ENCODE data around the gene ZNF536. TPM values are rescaled to one million over a fixed set of nuclear protein-coding genes. Genes with fewer than 3 reads are reported as not detected.

Gene ZNF536
- total RNA-seq, 2 experiments from 2014 or later: not detected

DNA sequence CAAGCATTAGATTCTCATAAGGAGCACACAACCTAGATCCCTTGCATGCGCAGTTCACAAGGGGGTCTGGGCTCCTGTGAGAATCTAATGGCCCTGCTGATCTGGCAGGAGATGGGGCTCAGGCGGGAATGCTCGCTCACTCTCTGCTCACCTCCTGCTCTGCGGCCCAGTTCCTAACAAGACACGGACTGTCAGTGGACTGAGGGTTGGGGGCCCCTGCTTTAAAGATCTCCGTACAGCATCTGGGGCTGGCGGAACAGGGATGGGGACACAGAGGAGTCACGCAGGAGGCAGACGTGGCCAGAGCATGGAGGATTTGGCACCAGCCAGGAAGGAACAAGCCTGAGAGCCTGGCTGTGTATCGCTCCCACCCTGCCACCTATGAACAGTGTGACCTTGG is 37.3 kb upstream of the ZNF536 start:
- no peaks in the 10 kb centered on the region for H3K9me3 Mint-ChIP-seq (ENCODE audit: low read depth)
- ChIA-PET POLR2A (no interaction called here), CTCF (no interaction called here)
- no peaks in the 10 kb centered on the region for H3K27me3 Mint-ChIP-seq
- DNase-seq: no peak
- no peaks in the 10 kb centered on the region for H3K4me1 Mint-ChIP-seq
- no peak overlapping the region for H3K27ac Mint-ChIP-seq
- no peak overlapping the region for H3K4me3 Mint-ChIP-seq
- intact Hi-C loops (cut with DNase I, micrococcal nuclease): no loop called here
- no peaks in the 10 kb centered on the region for H3K36me3 Mint-ChIP-seq (ENCODE audit: low read depth)
- ATAC-seq: no peak

DNA sequence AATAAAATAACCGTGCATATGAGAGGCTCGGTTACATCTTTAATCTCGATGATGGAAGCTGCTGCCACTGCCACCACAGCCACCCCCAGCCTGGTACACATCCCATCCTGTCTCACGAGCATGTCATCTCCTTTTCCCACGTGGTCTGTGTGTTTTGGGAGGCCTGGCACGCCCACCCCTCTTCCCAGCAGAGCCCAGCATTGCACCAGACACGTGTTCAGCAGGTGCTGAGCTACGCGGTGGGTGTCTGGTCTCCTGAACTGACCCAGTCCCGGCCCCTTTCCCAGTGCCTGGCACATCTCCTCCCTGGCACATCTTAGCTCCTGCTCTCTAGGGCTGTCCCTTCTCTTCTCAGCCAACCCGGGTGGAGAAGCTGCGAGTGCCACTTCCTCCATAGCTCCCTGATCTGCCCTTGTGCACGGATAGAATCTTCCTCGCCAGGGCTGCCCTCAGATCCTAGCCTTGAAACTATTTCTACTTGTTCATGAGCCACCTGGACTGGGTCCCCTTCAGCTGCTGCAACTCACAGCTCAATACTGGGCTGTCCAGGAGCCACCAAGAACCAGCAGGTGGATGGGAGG is 36.8 kb upstream of the ZNF536 start:
- Mint-ChIP-seq H3K27ac (no peak overlapping the region), H3K9me3 (ENCODE audit: low read depth) (no peaks in the 10 kb centered on the region), H3K27me3 (no peaks in the 10 kb centered on the region), H3K4me3 (no peak overlapping the region), H3K36me3 (ENCODE audit: low read depth) (no peaks in the 10 kb centered on the region), H3K4me1 (no peaks in the 10 kb centered on the region)
- ChIA-PET POLR2A (no interaction called here), CTCF (no interaction called here)
- intact Hi-C loops (cut with DNase I, micrococcal nuclease): no loop called here
- no peak for ATAC-seq
- DNase-seq: no peak

DNA sequence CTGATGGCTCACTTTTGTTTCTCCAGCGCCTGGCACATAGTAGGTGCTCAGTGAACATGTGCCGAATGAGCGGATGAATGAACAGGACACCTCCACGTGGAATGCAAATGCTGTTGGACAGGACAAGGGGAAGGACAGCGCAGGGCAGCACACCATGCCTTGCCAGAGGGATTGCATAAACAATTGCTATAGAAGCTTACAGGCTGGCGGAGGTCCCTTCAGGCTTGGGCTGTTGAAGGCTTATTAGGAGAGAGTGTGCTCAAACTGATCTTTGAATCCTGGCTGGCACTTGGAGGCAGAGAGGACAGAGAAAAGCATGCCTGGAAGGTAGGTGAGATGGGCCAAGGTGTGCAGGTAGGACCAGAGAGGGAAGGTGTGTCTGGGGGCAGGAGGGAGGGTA is 35.9 kb upstream of the ZNF536 start:
- intact Hi-C loops (cut with DNase I, micrococcal nuclease): no loop called here
- no peak overlapping the region for H3K27ac Mint-ChIP-seq
- H3K4me1 Mint-ChIP-seq: no peaks in the 10 kb centered on the region
- no peak for ATAC-seq
- ChIA-PET POLR2A (interaction anchor here (0.7 kb wide), 1 partner anchor 1894 kb away, joined by 3 read pairs; no protein-coding TSS in a partner anchor), CTCF (interaction anchor here (0.5 kb wide), 1 partner anchor 197 kb away, joined by 3 read pairs; no protein-coding TSS in a partner anchor)
- no peaks in the 10 kb centered on the region for H3K27me3 Mint-ChIP-seq
- DNase-seq: no peak
- no peaks in the 10 kb centered on the region for H3K9me3 Mint-ChIP-seq (ENCODE audit: low read depth)
- no peaks in the 10 kb centered on the region for H3K36me3 Mint-ChIP-seq (ENCODE audit: low read depth)
- H3K4me3 Mint-ChIP-seq: no peak overlapping the region

DNA sequence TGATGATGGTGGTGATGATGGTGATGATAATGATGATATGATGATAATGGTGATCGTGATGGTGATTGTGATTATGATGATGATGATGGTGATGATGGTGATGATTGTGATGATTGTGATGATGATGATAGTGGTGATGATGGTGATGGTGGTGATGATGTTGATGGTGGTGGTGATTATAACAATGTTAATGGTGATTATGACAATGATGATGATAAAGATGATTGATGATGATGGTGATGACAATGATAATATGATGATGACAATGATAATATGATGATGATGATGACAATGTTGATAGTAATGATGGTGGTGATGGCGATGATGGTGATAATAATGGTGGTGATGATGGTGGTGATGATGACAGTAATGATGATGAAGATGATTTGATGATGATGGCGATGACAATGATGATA is 34.1 kb upstream of the ZNF536 start:
- H3K36me3 Mint-ChIP-seq (ENCODE audit: low read depth): no peaks in the 10 kb centered on the region
- no peaks in the 10 kb centered on the region for H3K27me3 Mint-ChIP-seq
- ATAC-seq (no peak), DNase-seq (no peak)
- H3K9me3 Mint-ChIP-seq (ENCODE audit: low read depth): no peaks in the 10 kb centered on the region
- ChIA-PET POLR2A (no interaction called here), CTCF (no interaction called here)
- H3K4me3 Mint-ChIP-seq: no peak overlapping the region
- intact Hi-C loops (cut with DNase I, micrococcal nuclease): no loop called here
- H3K27ac Mint-ChIP-seq: no peak overlapping the region
- H3K4me1 Mint-ChIP-seq: no peaks in the 10 kb centered on the region

DNA sequence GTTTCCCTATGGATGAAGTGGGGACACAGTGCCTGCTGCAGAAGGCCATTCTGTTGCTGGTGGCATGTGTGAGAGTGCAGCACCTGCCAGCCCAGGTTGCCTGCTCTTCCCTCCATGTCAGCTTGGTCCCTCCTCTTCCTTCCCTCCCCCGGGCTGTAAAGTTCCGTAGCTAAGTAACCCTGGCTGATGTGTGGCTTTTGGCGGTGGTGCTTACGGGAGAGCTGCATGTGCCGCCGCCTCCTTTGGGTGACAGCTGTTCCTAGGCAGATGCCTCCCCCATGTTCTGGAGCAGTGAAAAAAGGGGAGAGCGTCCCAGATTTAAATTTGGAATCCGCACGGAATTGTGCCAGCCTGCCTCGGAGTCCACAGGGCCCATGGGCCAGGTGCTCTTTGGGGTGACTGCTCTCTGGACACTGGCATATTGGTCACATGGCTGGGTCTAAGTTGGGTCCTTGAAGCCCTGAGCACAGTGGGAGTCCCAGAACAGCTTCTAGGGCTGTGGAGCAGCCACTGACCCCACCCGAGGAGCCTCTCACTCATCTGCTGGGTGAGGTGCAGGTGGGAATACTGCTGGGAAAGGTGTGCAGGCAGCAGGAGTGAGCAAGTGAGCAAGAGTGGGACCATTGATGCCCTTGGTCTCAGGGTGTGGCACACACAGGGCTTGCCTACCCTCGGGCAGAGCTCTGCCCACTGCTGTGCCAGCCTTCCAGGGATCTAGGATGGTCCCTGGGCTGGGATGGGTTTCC is 33.1 kb upstream of the ZNF536 start:
- no peaks in the 10 kb centered on the region for H3K27me3 Mint-ChIP-seq
- intact Hi-C loops (cut with DNase I, micrococcal nuclease): no loop called here
- ATAC-seq: no peak
- ChIA-PET CTCF (no interaction called here), POLR2A (no interaction called here)
- H3K4me1 Mint-ChIP-seq: no peaks in the 10 kb centered on the region
- no peak overlapping the region for H3K27ac Mint-ChIP-seq
- no peaks in the 10 kb centered on the region for H3K36me3 Mint-ChIP-seq (ENCODE audit: low read depth)
- no peak overlapping the region for H3K4me3 Mint-ChIP-seq
- no peaks in the 10 kb centered on the region for H3K9me3 Mint-ChIP-seq (ENCODE audit: low read depth)
- no peak for DNase-seq

DNA sequence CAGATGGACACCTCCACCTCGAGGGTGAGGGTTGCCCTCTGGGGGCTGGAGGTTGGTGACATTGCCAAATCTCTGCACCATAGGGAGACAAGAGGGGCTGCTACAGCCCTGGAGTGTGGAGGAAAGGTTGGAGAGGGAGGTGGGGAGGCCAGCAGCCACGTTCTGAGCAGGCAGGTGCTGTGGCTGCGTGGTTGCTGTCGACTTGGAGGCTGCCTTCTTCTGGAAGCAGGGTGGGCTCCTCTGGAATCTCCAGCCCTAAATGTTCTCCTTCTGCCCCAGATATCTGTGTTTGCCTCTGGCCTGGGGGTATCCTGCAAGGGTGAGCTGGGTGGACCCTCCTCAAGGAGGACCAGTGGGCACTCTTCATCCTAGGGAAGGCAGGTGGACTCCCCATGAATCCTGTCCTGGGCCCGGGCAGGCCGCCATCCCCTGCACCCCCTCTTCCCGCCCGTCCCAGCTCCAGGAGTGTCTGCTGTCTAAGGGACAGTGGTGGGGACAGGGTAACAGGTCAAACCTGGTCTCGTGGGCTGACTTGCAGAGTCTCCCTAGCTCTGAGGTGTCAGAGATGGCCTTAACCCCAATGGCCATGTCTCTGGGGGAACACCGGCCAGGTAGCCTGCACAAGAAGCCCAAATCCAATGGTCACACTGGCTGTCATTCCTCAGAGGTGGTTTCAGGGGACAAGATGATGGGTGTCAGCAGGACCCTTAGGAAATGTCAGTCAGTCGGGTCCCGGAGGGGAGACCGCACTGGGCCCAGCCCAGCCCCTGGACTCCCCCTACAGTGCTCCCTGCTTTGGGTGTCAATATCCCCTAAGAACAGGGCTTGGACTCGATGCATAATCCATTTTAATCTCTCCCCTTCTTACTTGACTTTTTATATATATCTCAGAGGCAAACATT is 32.3 kb upstream of the ZNF536 start:
- DNase-seq (no peak), ATAC-seq (no peak)
- CTCF ChIA-PET: no interaction called here
- Mint-ChIP-seq H3K27ac (no peak overlapping the region), H3K9me3 (ENCODE audit: low read depth) (no peaks in the 10 kb centered on the region), H3K36me3 (ENCODE audit: low read depth) (no peaks in the 10 kb centered on the region), H3K4me3 (no peak overlapping the region), H3K4me1 (no peaks in the 10 kb centered on the region), H3K27me3 (no peaks in the 10 kb centered on the region)
- POLR2A ChIA-PET: no interaction called here
- intact Hi-C loops (cut with DNase I, micrococcal nuclease): no loop called here

DNA sequence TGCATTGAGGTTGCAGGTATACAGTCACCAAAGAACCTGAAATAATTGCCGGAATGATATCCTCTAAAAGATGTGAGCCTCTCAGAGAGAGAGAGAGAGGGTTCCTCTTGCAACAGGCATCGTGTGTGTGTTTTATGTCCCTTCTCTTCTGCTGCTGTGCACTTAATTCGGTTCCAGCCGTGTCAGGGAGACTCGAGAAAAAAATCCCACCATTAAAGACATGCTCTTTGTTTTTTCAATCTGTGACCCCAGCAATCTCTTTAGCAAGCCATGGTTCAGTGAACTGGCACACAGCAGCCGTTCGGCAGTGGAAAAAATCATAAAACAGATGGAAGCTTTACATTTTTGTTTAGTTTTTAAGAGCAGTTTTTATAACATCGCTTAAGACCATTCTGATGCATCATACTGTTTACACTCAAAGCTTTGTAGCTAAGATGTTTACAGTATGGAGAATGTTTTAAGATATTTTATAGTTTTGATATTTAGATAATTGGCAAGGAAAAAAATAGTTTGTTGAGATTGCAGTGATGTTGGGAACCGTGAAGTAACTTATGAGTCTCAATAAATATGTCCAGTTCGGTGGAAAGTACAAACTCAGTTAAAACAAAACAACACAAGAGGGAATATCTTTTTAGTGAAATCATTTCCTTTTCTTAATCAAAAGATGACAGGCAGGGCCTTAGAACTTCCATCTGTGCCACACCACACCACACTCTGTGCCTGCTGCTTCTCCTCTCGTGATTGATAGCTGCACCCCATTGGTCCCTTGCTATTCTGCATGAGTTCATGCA is 31.2 kb upstream of the ZNF536 start:
- H3K4me1 Mint-ChIP-seq: no peaks in the 10 kb centered on the region
- no peak overlapping the region for H3K4me3 Mint-ChIP-seq
- no peaks in the 10 kb centered on the region for H3K9me3 Mint-ChIP-seq (ENCODE audit: low read depth)
- intact Hi-C loops (cut with DNase I, micrococcal nuclease): no loop called here
- H3K27ac Mint-ChIP-seq: no peak overlapping the region
- no peak for ATAC-seq
- H3K36me3 Mint-ChIP-seq (ENCODE audit: low read depth): no peaks in the 10 kb centered on the region
- POLR2A ChIA-PET: no interaction called here
- H3K27me3 Mint-ChIP-seq: no peaks in the 10 kb centered on the region
- CTCF ChIA-PET: no interaction called here
- no peak for DNase-seq

DNA sequence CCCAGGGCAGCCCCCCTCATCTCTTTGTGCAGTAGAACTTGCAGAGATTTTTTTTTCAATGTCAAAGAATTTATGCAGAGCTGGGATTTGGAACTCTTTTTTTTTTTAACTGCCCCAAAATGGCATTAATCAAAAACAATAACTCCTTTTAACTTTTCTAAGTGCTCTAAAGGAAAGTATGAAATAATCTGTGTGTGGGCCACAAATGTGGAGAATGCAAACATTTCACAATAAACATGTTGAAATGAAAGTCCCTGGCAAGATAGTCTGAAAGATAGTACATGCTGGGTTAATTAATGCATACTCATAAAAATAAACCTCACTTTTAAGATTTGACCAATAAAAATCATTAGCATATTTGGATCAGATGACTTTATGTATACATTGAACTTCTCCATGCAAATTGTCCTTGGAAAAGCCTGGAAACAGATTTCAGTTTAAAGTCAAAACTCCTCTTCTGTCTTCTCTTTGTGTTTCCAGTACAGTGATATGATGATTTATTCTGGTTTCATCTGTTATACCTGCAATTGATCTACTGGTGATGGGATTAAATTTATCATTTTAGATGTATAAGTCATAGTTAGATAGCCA is 30.5 kb upstream of the ZNF536 start:
- Mint-ChIP-seq H3K27me3 (no peaks in the 10 kb centered on the region), H3K4me3 (no peak overlapping the region), H3K27ac (no peak overlapping the region), H3K36me3 (ENCODE audit: low read depth) (no peaks in the 10 kb centered on the region), H3K4me1 (no peaks in the 10 kb centered on the region), H3K9me3 (ENCODE audit: low read depth) (no peaks in the 10 kb centered on the region)
- ChIA-PET CTCF (no interaction called here), POLR2A (no interaction called here)
- no peak for ATAC-seq
- intact Hi-C loops (cut with DNase I, micrococcal nuclease): no loop called here
- no peak for DNase-seq

DNA sequence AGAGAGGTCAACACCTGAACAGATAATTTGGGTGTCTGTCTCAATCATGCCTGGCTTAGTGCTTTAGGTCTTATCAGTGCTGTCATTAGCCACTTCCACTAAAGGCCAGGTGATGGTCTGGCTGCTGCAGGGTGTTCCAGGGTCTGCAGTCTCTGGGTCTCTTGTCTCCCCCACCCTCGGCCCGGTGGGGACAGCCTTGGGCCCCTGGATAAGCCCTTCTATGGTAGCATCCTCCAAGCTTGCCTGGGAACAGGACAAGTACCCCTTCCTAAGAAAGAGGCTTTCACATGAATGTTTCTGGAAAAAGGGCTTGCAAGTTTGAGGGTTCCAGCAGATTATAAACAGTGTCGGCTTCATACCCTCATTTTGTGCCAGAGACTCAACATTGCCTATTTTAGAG is 29.3 kb upstream of the ZNF536 start:
- H3K4me3 Mint-ChIP-seq: no peak overlapping the region

DNA sequence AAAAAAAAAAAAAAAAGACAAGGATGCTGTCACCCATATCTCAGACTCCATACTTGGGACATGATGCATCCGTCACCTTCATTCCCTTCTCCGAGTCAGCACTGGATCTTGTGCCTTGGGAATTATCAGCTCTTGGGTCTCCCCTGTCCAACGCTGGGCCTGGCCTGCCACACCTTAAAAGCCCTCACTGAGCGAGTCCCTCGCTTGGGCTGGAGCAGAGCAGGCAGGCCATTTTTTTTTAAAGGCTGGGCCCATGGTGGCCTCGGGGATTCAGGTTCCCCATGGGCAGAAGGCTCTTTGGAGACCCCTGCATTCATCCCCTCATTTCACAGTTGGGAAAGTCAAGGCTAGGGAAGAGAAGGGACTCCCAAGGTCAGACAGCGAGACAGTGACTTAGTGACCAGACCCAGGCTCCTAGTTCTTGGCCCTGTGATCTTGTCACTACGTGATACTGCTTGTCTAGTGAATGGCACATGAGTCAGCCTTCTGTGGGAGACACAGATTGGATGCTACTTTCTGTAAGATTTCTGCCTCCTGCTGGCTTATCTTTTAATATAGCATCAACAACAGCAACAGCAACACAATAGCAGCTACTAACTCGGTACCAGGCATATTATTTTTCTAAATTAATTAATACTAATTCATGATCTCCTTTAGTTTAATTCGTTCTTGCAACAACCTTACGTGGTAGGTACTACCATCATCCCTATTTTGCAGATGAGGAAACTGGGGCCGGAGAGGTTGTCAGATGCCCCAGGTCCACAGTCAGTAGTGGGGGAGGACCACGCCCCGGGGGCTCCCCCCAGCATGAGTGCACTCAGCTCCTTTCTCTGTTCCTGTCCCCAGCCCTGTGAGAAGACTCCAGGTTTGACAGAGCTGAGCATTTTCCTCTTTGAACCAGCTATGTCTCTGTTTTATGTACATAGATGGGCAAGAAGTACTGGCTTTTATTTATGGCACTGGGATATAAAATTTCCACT is 27.4 kb upstream of the ZNF536 start:
- H3K27ac Mint-ChIP-seq: no peak overlapping the region
- H3K4me1 Mint-ChIP-seq: no peaks in the 10 kb centered on the region
- H3K36me3 Mint-ChIP-seq (ENCODE audit: low read depth): no peaks in the 10 kb centered on the region
- ChIA-PET CTCF (no interaction called here), POLR2A (no interaction called here)
- no peak for ATAC-seq
- H3K4me3 Mint-ChIP-seq: no peak overlapping the region
- no peaks in the 10 kb centered on the region for H3K9me3 Mint-ChIP-seq (ENCODE audit: low read depth)
- H3K27me3 Mint-ChIP-seq: no peaks in the 10 kb centered on the region
- intact Hi-C loops (cut with DNase I, micrococcal nuclease): no loop called here
- no peak for DNase-seq

More for the DNA sequence above, 29.3 kb upstream of the ZNF536 start:
- Mint-ChIP-seq H3K27me3 (no peaks in the 10 kb centered on the region), H3K9me3 (ENCODE audit: low read depth) (no peaks in the 10 kb centered on the region), H3K4me1 (no peaks in the 10 kb centered on the region), H3K27ac (no peak overlapping the region), H3K36me3 (ENCODE audit: low read depth) (no peaks in the 10 kb centered on the region)
- DNase-seq: no peak
- POLR2A ChIA-PET: no interaction called here
- CTCF ChIA-PET: interaction anchor here (0.6 kb wide), 1 partner anchor 1099 kb away, joined by 3 read pairs; no protein-coding TSS in a partner anchor
- intact Hi-C loops (cut with DNase I, micrococcal nuclease): no loop called here
- ATAC-seq: no peak

Data from activated CD4-positive, alpha-beta T cell treated with anti-CD3 and anti-CD28 coated beads for 36 hours (primary cell).